Fibroblast of lung (primary cell): Measurements from ENCODE around the gene CUBN. TPM values are rescaled to one million over a fixed set of nuclear protein-coding genes. Genes with fewer than 3 reads are reported as not detected.

ENCODE experiments used
- DNase-seq, 2 donors: peaks; one replicate each; pipeline versions ENCODE4 v3.0.0 to v3.0.0-alpha.2; 2010; ENCODE audit warnings: low read depth in 2 of 2
- H2AFZ ChIP-seq: 2 replicates; pipeline ENCODE4 v1.5.1; 2012; ENCODE audit warnings: low read length, control low read depth, inconsistent platforms
- H3K27ac ChIP-seq: 2 replicates; pipeline ENCODE4 v1.5.1; 2011; ENCODE audit warnings: low read length, control low read depth; ENCODE audit not compliant: insufficient read depth
- H3K27me3 ChIP-seq: 2 replicates; pipeline ENCODE4 v1.5.1; 2011; ENCODE audit warnings: mild to moderate bottlenecking, low read length; ENCODE audit not compliant: control insufficient read depth, insufficient read depth
- H3K36me3 ChIP-seq: 2 replicates; pipeline ENCODE4 v1.5.1; 2011; ENCODE audit warnings: low read length; ENCODE audit not compliant: control insufficient read depth, insufficient read depth
- H3K4me1 ChIP-seq: 2 replicates; pipeline ENCODE4 v1.5.1; 2011; ENCODE audit warnings: low read length; ENCODE audit not compliant: control insufficient read depth, insufficient read depth; ENCODE audit errors: extremely low read depth
- H3K4me2 ChIP-seq: 2 replicates; pipeline ENCODE4 v1.5.1; 2011; ENCODE audit warnings: low read length, control low read depth; ENCODE audit not compliant: insufficient read depth; ENCODE audit errors: extremely low read depth
- H3K4me3 ChIP-seq, 4 experiments: fragments of 200-600 bp in 1 of 4; sonication (generic) in 1 of 4; replicated peaks in 1 of 4; 2 replicates each; pipeline ENCODE4 v1.5.1; 2011 to 2016; ENCODE audit warnings: low read length in 4 of 4, low read depth in 3 of 4, mild to moderate bottlenecking in 3 of 4, control low read depth in 2 of 4, inconsistent platforms in 1 of 4, mixed read lengths in 1 of 4; ENCODE audit not compliant: insufficient read depth in 1 of 4; ENCODE audit errors: control extremely low read depth in 1 of 4
- H3K79me2 ChIP-seq: 2 replicates; pipeline ENCODE4 v1.5.1; 2012; ENCODE audit warnings: mild to moderate bottlenecking, low read length, inconsistent platforms; ENCODE audit not compliant: control insufficient read depth, insufficient read depth
- H3K9ac ChIP-seq: 2 replicates; pipeline ENCODE4 v1.5.1; 2011; ENCODE audit warnings: mild to moderate bottlenecking, low read length, control low read depth; ENCODE audit not compliant: insufficient read depth
- H3K9me3 ChIP-seq: 2 replicates; pipeline ENCODE4 v1.5.1; 2012; ENCODE audit warnings: low read depth, low read length; ENCODE audit not compliant: control insufficient read depth, insufficient read depth
- H4K20me1 ChIP-seq: 2 replicates; pipeline ENCODE4 v1.5.1; 2011; ENCODE audit warnings: low read length; ENCODE audit not compliant: control insufficient read depth, insufficient read depth; ENCODE audit errors: extremely low read depth
- CTCF ChIP-seq, 2 donors: IDR thresholded peaks in 1 of 2; conservative IDR thresholded peaks in 1 of 2; 1 replicate in 1 of 2; 2 replicates in 1 of 2; pipeline ENCODE4 v1.5.1; 2011 to 2012; ENCODE audit warnings: low read length in 2 of 2, control low read depth in 1 of 2, inconsistent platforms in 1 of 2, low read depth in 1 of 2, mild to moderate bottlenecking in 1 of 2
- EZH2 ChIP-seq: IDR thresholded peaks from 2 replicates; pipeline ENCODE4 v1.5.1; 2012; ENCODE audit warnings: low read length, control low read depth, mild to moderate bottlenecking; ENCODE audit errors: missing control alignments
- polyA plus RNA-seq, 2 donors: library from polyadenylated mRNA; depleted of rRNA in 1 of 2; stranded (reverse) in 1 of 2; unstranded in 1 of 2; fragments of >200 nt; gene quantifications; 2 replicates each; pipeline ENCODE4 v1.2.1, GENCODE V29; 2011 to 2012; ENCODE audit warnings: missing spikeins in 1 of 2
- total RNA-seq: library from RNA; depleted of rRNA; stranded (reverse); fragments of >200 nt; gene quantifications from 2 replicates; pipeline ENCODE4 v1.2.1, GENCODE V29; 2014

CUBN gene
- total and polyA plus RNA-seq, 2 donors (not counting 1 experiment from before 2014, with no cell fraction given) = 1.3 to 1.5 TPM

GRCh38 chr10:17068953-17069352 lies 60.7 kb downstream of the CUBN start:
- H3K79me2 ChIP-seq = no peaks in the 10 kb centered on the region
- no peak overlapping the region for H3K9ac ChIP-seq
- no peaks in the 10 kb centered on the region for H3K27me3 ChIP-seq
- H3K4me2 ChIP-seq = no peak overlapping the region
- H2AFZ ChIP-seq = no peak overlapping the region
- no peaks in the 10 kb centered on the region for H4K20me1 ChIP-seq
- no peak for DNase-seq
- peaks cover 3% of the 10 kb centered on the region for H3K4me1 ChIP-seq
- H3K9me3 ChIP-seq = no peaks in the 10 kb centered on the region
- no peak overlapping the region for H3K4me3 ChIP-seq
- no peaks in the 10 kb centered on the region for H3K36me3 ChIP-seq
- TF ChIP-seq CTCF (conservative IDR thresholded peaks at IDR 0.05 in 1 of 2, IDR thresholded peaks at IDR 0.05 in 1 of 2; ENCODE audit: low read depth in 1 of 2, low read length in 2 of 2) (no peak), EZH2 (no peak)
- no peak overlapping the region for H3K27ac ChIP-seq

GRCh38 chr10:17067376-17068264 lies 62.0 kb downstream of the CUBN start:
- no peak overlapping the region for H3K27ac ChIP-seq
- H3K4me3 ChIP-seq = no peak overlapping the region
- H3K9ac ChIP-seq = no peak overlapping the region
- no peaks in the 10 kb centered on the region for H3K79me2 ChIP-seq
- no peaks in the 10 kb centered on the region for H3K9me3 ChIP-seq
- H3K36me3 ChIP-seq = no peaks in the 10 kb centered on the region
- TF ChIP-seq CTCF (conservative IDR thresholded peaks at IDR 0.05 in 1 of 2, IDR thresholded peaks at IDR 0.05 in 1 of 2; ENCODE audit: low read depth in 1 of 2, low read length in 2 of 2) (no peak), EZH2 (no peak)
- peaks cover 7% of the 10 kb centered on the region for H3K4me1 ChIP-seq
- H3K4me2 ChIP-seq = no peak overlapping the region
- no peak overlapping the region for H2AFZ ChIP-seq
- peak in 1 of 2 donors; percentile 58 for DNase-seq
- no peaks in the 10 kb centered on the region for H3K27me3 ChIP-seq
- H4K20me1 ChIP-seq = no peaks in the 10 kb centered on the region

GRCh38 chr10:17066807-17067206 lies 62.8 kb downstream of the CUBN start:
- no peaks in the 10 kb centered on the region for H3K79me2 ChIP-seq
- H3K27me3 ChIP-seq = no peaks in the 10 kb centered on the region
- TF ChIP-seq EZH2 (no peak), CTCF (conservative IDR thresholded peaks at IDR 0.05 in 1 of 2, IDR thresholded peaks at IDR 0.05 in 1 of 2; ENCODE audit: low read depth in 1 of 2, low read length in 2 of 2) (no peak)
- H3K9me3 ChIP-seq = no peaks in the 10 kb centered on the region
- H3K4me1 ChIP-seq = peaks cover 10% of the 10 kb centered on the region
- no peak overlapping the region for H3K27ac ChIP-seq
- no peak overlapping the region for H3K4me2 ChIP-seq
- DNase-seq = no peak
- H3K4me3 ChIP-seq = no peak overlapping the region
- H4K20me1 ChIP-seq = no peaks in the 10 kb centered on the region
- no peaks in the 10 kb centered on the region for H3K36me3 ChIP-seq
- H2AFZ ChIP-seq = no peak overlapping the region
- no peak overlapping the region for H3K9ac ChIP-seq
